ENCODE results near the gene TRIM5.
A peak's percentile ranks its signal among the peaks of the same experiment; 100 is the strongest.

The TRIM5 gene

DNA sequence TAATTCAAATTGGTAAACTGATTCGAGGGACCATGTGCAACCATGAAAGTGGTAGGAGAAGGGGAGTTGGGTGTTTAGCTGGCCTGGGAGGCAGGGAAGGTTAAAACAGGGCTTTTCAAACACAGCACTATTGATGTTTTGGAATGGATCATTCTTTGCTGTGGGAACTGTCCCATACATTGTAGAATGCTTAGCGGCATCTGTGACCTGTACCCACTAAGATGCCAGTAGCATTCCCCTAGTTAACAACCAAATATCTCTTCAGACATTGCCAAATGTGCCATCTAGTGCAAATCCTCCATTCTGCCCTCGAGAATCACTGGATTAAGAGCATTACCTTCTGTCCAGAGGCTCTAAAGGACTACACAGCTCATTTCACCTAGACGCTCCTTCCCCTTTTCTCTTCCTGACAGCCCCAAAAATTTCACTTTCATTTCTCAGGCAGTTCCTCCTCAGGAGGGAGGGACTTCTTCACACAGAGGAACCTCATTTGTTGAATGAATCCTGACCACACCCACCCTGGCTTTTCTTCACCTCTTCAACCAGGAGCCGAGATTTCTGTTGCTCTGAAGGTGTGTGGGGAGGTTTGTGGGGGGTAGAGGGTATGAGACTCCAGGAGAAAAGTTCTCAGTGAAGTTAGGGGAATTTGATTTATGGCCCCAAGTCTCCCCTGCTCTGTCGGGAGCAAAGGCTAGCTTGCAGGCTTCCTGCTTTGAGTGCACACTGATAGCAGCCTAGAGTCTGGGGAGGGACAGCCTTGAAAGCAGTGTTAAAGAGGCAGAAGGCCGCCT lies 60.2 kb downstream of the TRIM5 start, which contains the start of gene TRIM34:
Gene TRIM34, plus strand, starts transcription at position 513 of the 791 bp plus-strand sequence. CDS start 7,331 bp downstream, outside the sequence.
- DNase-seq (ENCODE audit: low spot score) = peak; percentile 78

DNA sequence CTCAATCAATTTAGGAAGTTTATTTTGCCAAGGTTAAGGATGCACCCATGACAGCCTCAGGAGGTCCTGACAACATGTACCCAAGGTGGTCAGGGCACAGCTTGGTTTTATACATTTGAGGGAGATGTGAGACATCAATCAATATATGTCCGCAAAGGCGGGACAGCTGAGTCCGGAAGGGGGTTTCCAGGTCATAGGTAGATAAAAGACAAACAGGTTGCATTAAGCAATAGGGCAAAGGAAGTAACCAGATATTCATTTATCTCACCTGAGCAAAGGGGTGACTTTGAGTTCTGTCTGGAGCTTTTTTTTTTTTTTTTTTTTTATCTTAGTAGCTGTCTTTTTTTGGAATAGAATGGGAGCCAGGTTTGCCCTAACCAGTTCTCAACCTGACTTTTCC lies 62.1 kb downstream of the TRIM5 start:
- DNase-seq (ENCODE audit: low spot score) = no peak

DNA sequence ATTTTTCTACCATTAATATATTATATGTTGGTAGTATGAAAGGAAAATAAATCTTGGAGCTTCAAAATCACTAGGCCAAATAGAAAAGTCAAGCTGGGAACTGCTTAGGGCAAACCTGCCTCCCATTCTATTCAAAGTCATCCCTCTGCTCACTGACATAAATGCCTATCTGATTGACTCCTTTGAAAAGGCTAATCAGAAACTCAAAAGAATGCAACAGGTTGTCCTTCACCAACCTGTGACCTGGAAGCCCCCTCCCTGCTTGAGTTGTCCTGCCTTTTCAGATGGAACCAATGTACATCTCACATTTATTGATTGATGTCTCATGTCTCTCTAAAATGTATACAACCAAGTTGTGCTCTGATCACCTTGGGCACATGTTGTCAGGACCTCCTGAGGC lies 63.3 kb downstream of the TRIM5 start:
- no peak for DNase-seq (ENCODE audit: low spot score)

DNA sequence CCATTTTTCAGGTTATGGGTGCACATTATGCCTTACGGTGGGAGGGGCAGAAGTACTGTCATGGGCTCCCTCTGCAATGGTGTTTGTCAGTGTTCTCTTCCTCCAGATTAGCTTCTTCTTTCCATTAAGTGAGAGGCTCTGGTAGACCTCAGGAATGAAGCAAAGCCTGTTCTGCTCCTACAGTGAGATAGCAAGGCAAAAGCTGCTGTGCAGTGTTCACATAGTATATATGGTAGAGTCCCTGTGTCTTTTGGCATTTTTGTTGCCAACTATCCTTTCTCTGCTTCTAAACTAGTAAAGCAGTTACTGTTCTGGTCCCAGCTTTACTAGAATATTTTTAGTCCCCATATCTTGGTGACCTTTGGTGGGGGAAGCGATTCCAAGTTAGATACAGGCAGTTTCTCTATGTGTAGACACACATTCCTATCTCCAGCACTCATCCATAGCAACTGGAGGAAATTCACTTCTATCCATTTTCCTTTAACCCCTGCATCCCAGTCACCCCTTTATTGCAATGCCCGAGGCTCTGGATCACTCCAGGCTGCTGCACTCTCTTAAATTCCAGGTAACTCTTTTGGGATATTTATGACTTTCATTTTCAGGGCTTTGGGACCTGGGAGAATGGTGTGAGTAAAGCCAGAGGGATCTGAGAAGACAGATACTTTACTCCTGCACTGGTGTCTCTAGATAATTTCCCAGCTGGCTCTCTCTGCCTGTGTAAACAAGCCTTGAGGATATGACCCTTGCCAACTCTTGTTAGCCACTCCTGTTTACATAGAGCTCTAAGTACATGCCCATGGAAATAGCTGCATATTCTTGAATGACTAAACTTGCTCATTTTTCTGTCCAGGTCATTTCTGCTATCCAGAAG lies 64.0 kb downstream of the TRIM5 start:
- no peak for DNase-seq (ENCODE audit: low spot score)

DNA sequence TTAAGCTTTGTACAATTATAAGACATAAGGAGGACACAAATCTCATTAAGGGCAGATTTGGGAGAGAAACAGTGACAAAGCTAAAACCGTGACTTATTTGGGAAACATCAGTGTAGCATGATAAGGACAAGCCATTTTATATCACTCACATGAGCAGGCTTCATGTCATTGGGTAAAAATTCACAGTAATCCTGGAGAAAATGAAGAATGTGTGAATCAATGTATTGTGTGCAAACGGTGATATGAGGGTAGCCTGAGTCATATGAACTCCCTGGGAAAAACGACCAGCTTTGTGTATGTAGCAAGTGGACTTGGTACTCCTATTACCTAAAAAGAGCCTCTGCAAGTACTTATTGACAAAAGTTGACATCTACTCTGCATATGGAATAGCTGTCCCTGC lies 66.1 kb downstream of the TRIM5 start:
- no peak for DNase-seq (ENCODE audit: low spot score)
